Skeletal muscle tissue (tissue), 4 donors: Measurements from ENCODE around the gene KCNMA1. TPM values are rescaled to one million over a fixed set of nuclear protein-coding genes. Genes with fewer than 3 reads are reported as not detected.

Source experiments
- H3K27ac ChIP-seq: one replicate; pipeline ENCODE4 v1.7.0; 2013; ENCODE audit warnings: mild to moderate bottlenecking, low read depth, low read length, inconsistent platforms
- H3K27me3 ChIP-seq, 3 donors: one replicate each; pipeline ENCODE4 v1.7.0; 2013; ENCODE audit warnings: low read length in 3 of 3; ENCODE audit not compliant: control insufficient read depth in 3 of 3, insufficient read depth in 3 of 3
- H3K36me3 ChIP-seq, 3 donors: one replicate each; pipeline ENCODE4 v1.7.0; 2013; ENCODE audit warnings: low read length in 3 of 3; ENCODE audit not compliant: control insufficient read depth in 3 of 3, insufficient read depth in 3 of 3
- H3K4me1 ChIP-seq, 3 donors: one replicate each; pipeline ENCODE4 v1.7.0; 2013; ENCODE audit warnings: low read length in 3 of 3, mild to moderate bottlenecking in 3 of 3; ENCODE audit not compliant: control insufficient read depth in 3 of 3, insufficient read depth in 3 of 3
- H3K4me3 ChIP-seq, 3 donors: one replicate each; pipeline ENCODE4 v1.7.0; 2013; ENCODE audit warnings: low read length in 3 of 3
- H3K9ac ChIP-seq, 3 donors: one replicate each; pipeline ENCODE4 v1.7.0; 2013; ENCODE audit warnings: low read length in 3 of 3, mild to moderate bottlenecking in 3 of 3, moderate library complexity in 2 of 3, low read depth in 1 of 3
- H3K9me3 ChIP-seq, 3 donors: one replicate each; pipeline ENCODE4 v1.7.0; 2013; ENCODE audit warnings: low read length in 3 of 3; ENCODE audit not compliant: control insufficient read depth in 3 of 3
- total RNA-seq: library from RNA; depleted of rRNA; stranded (reverse); fragments of >200 nt; gene quantifications from one replicate; pipeline ENCODE4 v1.2.3, GENCODE V29; 2014
- donor health status: Osteomylitis.

The KCNMA1 gene
- total RNA-seq, 1 donor from 2014 or later = 18.8 TPM

DNA sequence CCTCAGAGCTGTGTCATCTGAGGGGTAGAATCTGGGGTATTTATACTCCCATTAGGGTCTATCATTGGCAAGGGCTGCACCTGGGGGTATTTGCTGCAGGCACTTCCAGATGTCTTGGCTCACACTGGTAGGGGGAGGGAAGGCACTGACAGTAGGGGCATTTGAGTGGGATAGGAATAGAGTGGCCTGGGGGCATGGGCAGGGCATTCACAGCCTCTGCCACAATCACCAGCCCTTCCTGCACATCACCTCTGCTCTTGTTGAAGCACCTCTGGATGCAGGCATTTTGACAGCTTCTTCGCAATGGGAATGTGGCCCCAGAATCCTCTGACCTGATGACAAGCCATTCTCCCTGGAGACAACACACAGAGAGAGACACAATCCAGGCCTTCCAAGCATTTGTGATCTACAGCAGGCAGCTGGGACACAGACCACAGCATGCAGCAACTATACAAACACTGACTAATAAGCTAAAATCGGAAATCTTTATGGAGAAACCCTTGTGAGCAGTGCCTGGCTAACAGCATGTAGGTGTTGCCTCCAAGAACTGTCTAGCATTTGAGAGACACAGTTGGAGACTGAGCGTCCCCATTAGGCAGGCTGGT lies 178.5 kb downstream of the KCNMA1 start:
- peaks cover 12 to 40% (median 14%) of the 10 kb centered on the region in 3 donors for H3K4me1 ChIP-seq
- no peak overlapping the region for H3K9ac ChIP-seq
- peak overlapping the region; percentile 27 for H3K27ac ChIP-seq
- no peaks in the 10 kb centered on the region for H3K9me3 ChIP-seq
- no peaks in the 10 kb centered on the region for H3K27me3 ChIP-seq
- no peaks in the 10 kb centered on the region for H3K36me3 ChIP-seq
- no peak overlapping the region for H3K4me3 ChIP-seq

DNA sequence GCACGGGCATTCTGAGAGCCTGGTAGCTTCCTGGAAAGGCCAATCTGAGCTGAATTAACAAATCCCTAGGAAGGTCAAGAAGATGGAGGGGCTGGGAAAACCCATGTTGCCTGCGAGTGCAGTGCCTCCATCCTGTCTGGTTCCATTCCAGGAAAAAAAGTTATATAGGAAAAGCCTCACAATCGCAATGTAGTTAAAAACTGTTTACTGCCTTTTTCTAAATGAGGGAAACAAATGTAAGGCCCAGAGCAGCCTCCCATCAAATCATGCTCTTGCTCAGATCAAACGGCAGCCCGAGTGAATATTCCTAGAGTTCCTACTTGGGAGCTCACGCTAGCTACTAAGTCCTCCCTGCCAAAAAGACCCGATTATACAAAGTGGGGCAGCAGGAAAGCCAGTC lies 179.9 kb downstream of the KCNMA1 start:
- H3K27me3 ChIP-seq = no peaks in the 10 kb centered on the region
- no peak overlapping the region for H3K4me3 ChIP-seq
- H3K9ac ChIP-seq = no peak overlapping the region
- H3K36me3 ChIP-seq = no peaks in the 10 kb centered on the region
- H3K4me1 ChIP-seq = peaks cover 0 to 26% (median 0%) of the 10 kb centered on the region in 3 donors
- no peak overlapping the region for H3K27ac ChIP-seq
- no peaks in the 10 kb centered on the region for H3K9me3 ChIP-seq

GRCh38 chr10:77457266-77457665 lies 180.3 kb downstream of the KCNMA1 start:
- Histone ChIP-seq H3K9ac (no peak overlapping the region), H3K27ac (no peak overlapping the region), H3K36me3 (no peaks in the 10 kb centered on the region), H3K27me3 (no peaks in the 10 kb centered on the region), H3K9me3 (no peaks in the 10 kb centered on the region), H3K4me1 (peaks cover 0 to 22% (median 0%) of the 10 kb centered on the region in 3 donors), H3K4me3 (no peak overlapping the region)

GRCh38 chr10:77456414-77456813 lies 181.2 kb downstream of the KCNMA1 start:
- H3K36me3 ChIP-seq = no peaks in the 10 kb centered on the region
- no peaks in the 10 kb centered on the region for H3K9me3 ChIP-seq
- no peaks in the 10 kb centered on the region for H3K27me3 ChIP-seq
- no peak overlapping the region for H3K4me3 ChIP-seq
- peaks cover 0 to 15% (median 0%) of the 10 kb centered on the region in 3 donors for H3K4me1 ChIP-seq
- H3K9ac ChIP-seq = no peak overlapping the region
- H3K27ac ChIP-seq = no peak overlapping the region

- no peak overlapping the region for H3K9ac ChIP-seq
- H3K4me3 ChIP-seq = no peak overlapping the region
- H3K9me3 ChIP-seq = no peaks in the 10 kb centered on the region
- peaks cover 0 to 15% (median 0%) of the 10 kb centered on the region in 3 donors for H3K4me1 ChIP-seq
- H3K27ac ChIP-seq = no peak overlapping the region
- H3K27me3 ChIP-seq = no peaks in the 10 kb centered on the region
- no peaks in the 10 kb centered on the region for H3K36me3 ChIP-seq
Observed at GRCh38 chr10:77455561-77455960, 182.0 kb downstream of the KCNMA1 start.

- H3K27me3 ChIP-seq = no peaks in the 10 kb centered on the region
- H3K4me1 ChIP-seq = peaks cover 2 to 10% (median 2%) of the 10 kb centered on the region in 3 donors
- no peak overlapping the region for H3K27ac ChIP-seq
- no peak overlapping the region for H3K9ac ChIP-seq
- H3K36me3 ChIP-seq = no peaks in the 10 kb centered on the region
- no peaks in the 10 kb centered on the region for H3K9me3 ChIP-seq
- H3K4me3 ChIP-seq = no peak overlapping the region
Observed at GRCh38 chr10:77452952-77453564, 184.6 kb downstream of the KCNMA1 start.

GRCh38 chr10:77451886-77452285 lies 185.7 kb downstream of the KCNMA1 start:
- Histone ChIP-seq H3K4me1 (peaks cover 8 to 19% (median 10%) of the 10 kb centered on the region in 3 donors), H3K9ac (no peak overlapping the region), H3K9me3 (no peaks in the 10 kb centered on the region)

DNA sequence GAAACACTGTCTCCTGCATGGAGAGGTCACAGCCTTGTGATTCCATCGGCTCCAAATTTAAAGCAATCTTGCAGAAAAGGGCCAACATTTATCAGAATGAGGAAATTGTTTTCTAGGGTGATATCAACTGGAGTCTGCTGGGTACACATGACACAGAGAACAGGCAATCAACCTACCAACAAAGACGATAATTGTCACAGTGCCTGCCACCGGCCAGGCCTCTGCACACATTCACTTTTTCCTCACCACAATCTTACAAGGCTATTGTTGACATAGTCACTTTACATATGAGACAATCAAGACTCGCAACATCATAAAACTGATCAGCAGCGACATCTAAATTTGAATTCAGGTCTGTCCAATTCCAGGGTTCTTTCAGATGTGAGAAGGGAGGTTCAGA lies 189.4 kb downstream of the KCNMA1 start:
- H3K9ac ChIP-seq = no peak overlapping the region
- H3K4me1 ChIP-seq = peaks cover 17 to 46% (median 28%) of the 10 kb centered on the region in 3 donors
- no peak overlapping the region for H3K27ac ChIP-seq
- H3K4me3 ChIP-seq = no peak overlapping the region
- no peaks in the 10 kb centered on the region for H3K9me3 ChIP-seq
- no peaks in the 10 kb centered on the region for H3K27me3 ChIP-seq
- H3K36me3 ChIP-seq = no peaks in the 10 kb centered on the region

More at GRCh38 chr10:77451886-77452285, 185.7 kb downstream of the KCNMA1 start:
- Histone ChIP-seq H3K36me3 (no peaks in the 10 kb centered on the region), H3K27ac (no peak overlapping the region), H3K27me3 (no peaks in the 10 kb centered on the region), H3K4me3 (no peak overlapping the region)

- no peaks in the 10 kb centered on the region for H3K27me3 ChIP-seq
- H3K9ac ChIP-seq = no peak overlapping the region
- no peaks in the 10 kb centered on the region for H3K9me3 ChIP-seq
- no peaks in the 10 kb centered on the region for H3K36me3 ChIP-seq
- no peak overlapping the region for H3K4me3 ChIP-seq
- H3K27ac ChIP-seq = no peak overlapping the region
- peaks cover 17 to 51% (median 28%) of the 10 kb centered on the region in 3 donors for H3K4me1 ChIP-seq
Observed at GRCh38 chr10:77446700-77447099, 190.9 kb downstream of the KCNMA1 start.

DNA sequence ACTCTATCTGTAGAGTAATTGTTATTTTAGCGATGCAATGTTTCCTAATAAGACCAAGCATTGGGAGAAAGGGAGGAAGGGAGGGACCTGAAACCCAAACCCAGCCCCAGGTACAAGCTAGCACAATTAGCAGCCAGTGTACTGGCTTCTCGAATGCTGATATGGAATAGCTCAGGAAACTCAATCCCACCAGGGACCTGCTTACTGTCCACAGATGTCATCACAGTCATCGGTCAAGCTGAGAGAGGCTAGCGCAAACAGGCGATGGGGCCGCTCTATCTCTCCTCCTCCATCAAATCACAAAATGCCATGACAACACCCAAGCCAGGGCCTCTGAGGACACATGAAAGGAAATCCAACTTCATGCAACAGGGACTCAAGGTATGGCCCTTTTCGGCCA lies 192.1 kb downstream of the KCNMA1 start:
- H3K9ac ChIP-seq = no peak overlapping the region
- H3K9me3 ChIP-seq = no peaks in the 10 kb centered on the region
- H3K27me3 ChIP-seq = no peaks in the 10 kb centered on the region
- H3K4me1 ChIP-seq = peaks cover 17 to 53% (median 28%) of the 10 kb centered on the region in 3 donors
- H3K36me3 ChIP-seq = no peaks in the 10 kb centered on the region
- H3K27ac ChIP-seq = no peak overlapping the region
- H3K4me3 ChIP-seq = no peak overlapping the region
